GM18909 (cell line): Measurements from ENCODE around the gene UBE2E2.

Experiments used
- ATAC-seq: cut with Tn5 transposase; IDR thresholded peaks from one replicate; pipeline ENCODE4 v1.9.1; 2021; ENCODE audit warnings: mild to moderate bottlenecking; ENCODE audit not compliant: unreplicated experiment, poor library complexity

Gene UBE2E2

GRCh38 chr3:23425410-23425809, 222.3 kb downstream of the UBE2E2 start:
- no peak for ATAC-seq

- no peak for ATAC-seq
These were observed 227.8 kb downstream of the UBE2E2 start for GRCh38 chr3:23430781-23431398.

- ATAC-seq = no peak
These were observed 228.6 kb downstream of the UBE2E2 start for GRCh38 chr3:23431764-23432163.

GRCh38 chr3:23435318-23435717, 232.2 kb downstream of the UBE2E2 start:
- ATAC-seq = no peak

GRCh38 chr3:23435904-23436303, 232.8 kb downstream of the UBE2E2 start:
- ATAC-seq = no peak

- no peak for ATAC-seq
These were observed 234.5 kb downstream of the UBE2E2 start for GRCh38 chr3:23437484-23438145.

- ATAC-seq = peak; percentile 45
These were observed 235.5 kb downstream of the UBE2E2 start for GRCh38 chr3:23438657-23439056.

- no peak for ATAC-seq
These were observed 236.0 kb downstream of the UBE2E2 start for GRCh38 chr3:23439080-23439479.

GRCh38 chr3:23440416-23441294, 237.5 kb downstream of the UBE2E2 start:
- no peak for ATAC-seq

- ATAC-seq = peak; percentile 60
These were observed 239.7 kb downstream of the UBE2E2 start for GRCh38 chr3:23442598-23443383.

GRCh38 chr3:23444386-23444785, 241.3 kb downstream of the UBE2E2 start:
- ATAC-seq = peak; percentile 38

- ATAC-seq = no peak
These were observed 243.2 kb downstream of the UBE2E2 start for GRCh38 chr3:23446301-23446700.

GRCh38 chr3:23448998-23449537, 245.9 kb downstream of the UBE2E2 start:
- ATAC-seq = no peak

- no peak for ATAC-seq
These were observed 246.9 kb downstream of the UBE2E2 start for GRCh38 chr3:23450051-23450450.

- ATAC-seq = no peak
These were observed 247.7 kb downstream of the UBE2E2 start for GRCh38 chr3:23450806-23451205.

- ATAC-seq = no peak
These were observed 249.3 kb downstream of the UBE2E2 start for GRCh38 chr3:23452408-23452807.

- ATAC-seq = no peak
These were observed 252.0 kb downstream of the UBE2E2 start for GRCh38 chr3:23455084-23455483.

- ATAC-seq = no peak
These were observed 252.6 kb downstream of the UBE2E2 start for GRCh38 chr3:23455775-23456174.

GRCh38 chr3:23457697-23458096, 254.6 kb downstream of the UBE2E2 start:
- no peak for ATAC-seq

GRCh38 chr3:23459465-23459864, 256.3 kb downstream of the UBE2E2 start:
- no peak for ATAC-seq
